Posterior cingulate gyrus (tissue), 11 donors: ENCODE results near the gene OR2AK2.
"Not testable (repeated sequence)": the region's sequence is repeated elsewhere in the genome, so short reads cannot be mapped to it uniquely, and the experiment has no call there.

Experiments used
- DNase-seq, 10 donors: peaks; one replicate each; pipeline versions ENCODE4 v3.0.0 to v3.0.0-alpha.2; 2020 to 2021; ENCODE audit warnings: mixed read lengths in 3 of 10
- intact Hi-C: fragments of 100-400 bp; cut with DNase I; formaldehyde crosslinking; loops from one replicate; pipeline ENCODE4 v1.15.1; 2023

The OR2AK2 gene, protein sequence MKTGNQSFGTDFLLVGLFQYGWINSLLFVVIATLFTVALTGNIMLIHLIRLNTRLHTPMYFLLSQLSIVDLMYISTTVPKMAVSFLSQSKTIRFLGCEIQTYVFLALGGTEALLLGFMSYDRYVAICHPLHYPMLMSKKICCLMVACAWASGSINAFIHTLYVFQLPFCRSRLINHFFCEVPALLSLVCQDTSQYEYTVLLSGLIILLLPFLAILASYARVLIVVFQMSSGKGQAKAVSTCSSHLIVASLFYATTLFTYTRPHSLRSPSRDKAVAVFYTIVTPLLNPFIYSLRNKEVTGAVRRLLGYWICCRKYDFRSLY

DNA sequence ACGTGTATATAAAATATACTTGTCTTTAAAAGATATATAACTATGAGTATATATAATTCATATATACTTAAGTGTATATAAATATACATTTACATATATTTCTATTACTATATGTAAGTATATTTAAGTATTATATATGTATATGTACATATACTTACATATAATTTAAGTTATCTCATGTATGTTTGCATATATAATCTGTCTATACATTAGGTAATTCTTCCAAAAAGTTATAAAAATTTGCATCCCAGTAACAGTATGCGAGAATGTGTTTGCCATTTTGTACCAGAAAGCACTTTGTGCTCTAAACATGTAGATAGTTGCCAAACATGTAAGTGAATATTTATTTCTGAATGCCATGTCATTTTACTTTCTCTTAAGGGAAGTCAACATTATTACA is at the start of gene OR2AK2:
TSS of gene OR2AK2 (plus strand) at position 301 of the 400 bp plus-strand sequence. CDS start 144 bp downstream, outside the sequence.
- intact Hi-C loops, result no loop called here
- DNase-seq, result no peak

DNA sequence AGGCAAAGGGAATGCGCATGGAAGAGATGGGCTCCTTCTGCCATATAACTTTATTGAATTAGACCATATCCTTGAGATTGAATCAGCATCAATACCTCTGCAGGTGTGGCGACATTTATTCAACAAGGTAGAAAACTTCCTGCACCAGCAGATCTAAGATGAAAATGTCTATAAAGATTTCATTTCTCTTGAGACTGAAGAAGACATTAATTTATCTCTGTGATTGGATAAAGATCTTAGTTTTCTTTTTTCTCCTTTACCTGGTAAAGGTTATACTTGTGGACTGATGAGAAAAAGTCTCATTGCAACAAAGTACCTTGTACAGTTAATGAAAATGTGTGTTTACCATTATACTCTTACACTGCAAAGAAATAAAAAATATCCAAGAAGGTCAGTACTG is 45.1 kb upstream of the OR2AK2 start, which contains the start of gene OR2T8:
TSS of gene OR2T8 (plus strand) at position 301 of the 400 bp plus-strand sequence. CDS start 766 bp downstream, outside the sequence.
- intact Hi-C loops, result no loop called here
- DNase-seq, result no peak

DNA sequence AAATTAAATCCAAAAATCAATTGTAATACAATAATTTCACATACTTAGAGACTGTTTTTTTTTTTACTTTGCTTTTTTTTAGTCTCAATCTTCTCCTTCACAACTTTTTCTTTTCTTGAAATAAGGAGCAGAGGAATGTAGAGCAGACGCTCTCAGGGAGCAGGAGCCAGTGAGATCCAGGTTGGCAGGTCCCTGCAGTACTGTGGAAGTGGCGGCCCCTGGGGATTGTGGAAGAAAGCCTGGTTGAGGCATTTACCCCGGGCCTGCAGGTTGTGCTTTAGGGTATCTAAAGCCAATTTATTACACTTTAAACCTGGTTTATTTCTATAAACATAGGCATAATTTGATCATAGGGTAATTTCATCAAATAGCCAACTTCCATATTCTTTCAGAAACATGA is 41.1 kb upstream of the OR2AK2 start:
- intact Hi-C loops, result no loop called here
- DNase-seq, result peak in 1 of 10 donors; percentile 43

DNA sequence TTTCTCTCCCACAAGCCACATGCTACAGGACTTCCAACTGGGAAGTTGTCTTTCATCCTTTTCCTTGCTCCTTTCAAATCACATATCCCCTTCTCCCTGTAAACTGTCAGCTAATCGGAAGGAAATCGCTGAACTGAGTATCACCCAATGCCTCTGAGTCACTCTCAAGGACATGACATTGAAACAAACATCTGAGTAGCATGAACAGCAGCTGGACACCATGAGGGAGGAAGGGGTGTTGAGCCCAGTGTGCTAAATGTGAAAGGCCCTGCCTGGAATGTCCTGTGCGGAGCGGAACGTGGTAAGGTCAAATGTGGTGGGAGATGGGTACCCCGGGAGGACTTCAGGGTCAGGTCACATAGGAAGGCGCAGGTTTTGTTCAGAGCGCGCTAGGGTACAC is 40.2 kb upstream of the OR2AK2 start, which contains the start of gene OR2AJ1:
TSS of gene OR2AJ1 (plus strand) at position 22 of the 400 bp plus-strand sequence. CDS start 8,880 bp downstream, outside the sequence.
- no peak for DNase-seq
- intact Hi-C loops, result no loop called here

DNA sequence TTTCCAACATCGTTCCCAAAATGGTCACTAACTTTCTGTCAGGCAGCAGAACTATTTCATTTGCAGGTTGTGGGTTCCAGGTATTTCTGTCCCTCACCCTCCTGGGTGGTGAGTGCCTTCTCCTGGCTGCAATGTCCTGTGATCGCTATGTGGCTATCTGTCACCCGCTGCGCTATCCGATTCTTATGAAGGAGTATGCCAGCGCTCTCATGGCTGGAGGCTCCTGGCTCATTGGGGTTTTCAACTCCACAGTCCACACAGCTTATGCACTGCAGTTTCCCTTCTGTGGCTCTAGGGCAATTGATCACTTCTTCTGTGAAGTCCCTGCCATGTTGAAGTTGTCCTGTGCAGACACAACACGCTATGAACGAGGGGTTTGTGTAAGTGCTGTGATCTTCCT is 31.0 kb upstream of the OR2AK2 start:
- no peak for DNase-seq
- intact Hi-C loops, result no loop called here

DNA sequence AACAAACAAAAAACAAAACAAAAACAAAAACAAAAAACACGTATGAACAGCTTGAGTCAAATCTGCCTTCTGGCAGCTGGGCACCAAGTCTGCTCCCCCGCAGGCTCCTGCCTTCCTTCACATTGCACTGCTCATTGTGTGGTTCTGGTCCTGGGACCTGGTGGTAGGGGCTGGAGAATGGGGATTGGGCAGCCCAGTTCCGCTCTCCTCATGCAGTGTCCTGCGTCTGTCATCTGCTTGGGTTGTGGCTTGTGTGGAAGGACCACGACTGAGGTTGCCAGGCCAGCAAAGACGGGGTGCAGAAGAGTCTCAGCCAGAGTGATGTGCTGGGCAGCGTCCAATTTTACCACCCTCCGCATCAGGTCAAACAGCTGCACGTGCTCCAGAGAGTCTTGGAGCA is 29.3 kb upstream of the OR2AK2 start:
- intact Hi-C loops, result no loop called here
- peak in 1 of 10 donors; percentile 71 for DNase-seq

DNA sequence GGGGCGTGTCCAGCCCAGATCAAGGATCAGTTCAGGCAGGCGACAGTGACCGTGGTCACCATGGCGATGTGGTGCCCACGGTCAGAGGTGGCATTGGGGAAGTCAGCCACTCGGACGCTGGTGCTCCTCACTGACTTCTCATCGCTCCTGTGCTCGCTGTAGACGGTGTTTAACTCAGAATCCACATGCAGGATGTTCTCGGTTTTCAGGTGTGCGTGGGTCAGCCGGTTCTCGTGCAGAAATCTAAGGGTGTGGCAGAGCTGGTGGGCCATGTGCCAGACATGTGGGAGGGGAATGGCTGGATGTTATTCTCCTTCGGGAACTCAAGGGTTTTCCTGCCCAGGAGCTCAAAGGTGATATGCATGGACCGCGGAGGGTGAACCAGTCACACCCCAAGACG is 28.6 kb upstream of the OR2AK2 start:
- intact Hi-C loops, result no loop called here
- no peak for DNase-seq

DNA sequence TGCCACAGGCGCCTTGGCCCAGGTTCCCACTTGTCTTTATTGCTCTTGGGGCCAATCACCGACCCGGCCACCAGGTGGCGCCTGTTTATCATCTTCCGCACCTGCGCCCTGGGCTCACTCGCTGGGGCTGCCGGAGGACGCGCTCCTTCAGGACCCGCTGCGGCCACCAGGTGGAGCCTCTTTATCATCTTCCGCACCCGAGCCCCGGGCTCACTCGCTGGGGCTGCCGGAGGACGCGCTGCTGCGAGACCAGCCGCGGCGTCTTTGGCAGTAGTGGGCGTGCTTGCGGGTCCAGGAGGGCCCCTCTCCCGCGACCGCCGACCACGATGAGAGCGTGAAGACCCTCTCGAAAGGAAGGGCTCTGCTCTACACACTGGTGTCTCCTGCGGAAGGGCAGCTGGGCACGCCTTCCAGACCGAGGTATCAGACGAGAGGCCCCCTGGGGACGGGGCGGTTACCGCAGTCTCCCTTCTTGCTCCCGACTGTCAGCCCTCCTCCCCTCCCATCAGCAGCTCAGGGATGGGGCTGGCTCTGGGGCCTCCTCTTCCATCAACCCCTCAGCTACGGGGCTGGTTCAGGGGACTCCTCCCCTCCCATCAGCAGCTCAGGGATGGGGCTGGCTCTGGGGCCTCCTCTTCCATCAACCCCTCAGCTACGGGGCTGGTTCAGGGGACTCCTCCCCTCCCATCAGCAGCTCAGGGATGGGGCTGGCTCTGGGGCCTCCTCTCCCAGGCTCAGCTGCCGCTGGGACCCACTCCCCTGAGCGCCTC is 27.9 kb upstream of the OR2AK2 start:
- DNase-seq, result peak; percentile 71 to 96 (median 81)
- intact Hi-C loops, result not testable (repeated sequence)

DNA sequence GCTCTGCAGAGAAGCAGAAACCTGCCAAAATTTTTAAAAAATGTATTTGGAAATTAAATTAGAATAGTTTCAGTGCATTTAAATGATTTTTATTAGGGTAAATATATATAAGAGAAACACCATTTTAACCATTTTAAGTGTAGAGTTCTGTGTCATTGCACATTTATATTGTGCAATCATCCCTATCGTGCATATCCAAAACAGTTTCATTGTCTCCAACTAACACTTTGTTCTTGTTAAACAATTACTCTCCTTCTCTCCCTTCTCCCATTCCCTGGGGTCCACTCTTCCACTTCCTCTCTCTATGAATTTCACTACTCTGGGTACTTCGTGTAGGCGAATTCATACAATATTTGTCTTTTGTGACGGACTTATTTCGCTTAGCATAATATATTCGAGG is 22.4 kb upstream of the OR2AK2 start:
- intact Hi-C loops, result no loop called here
- no peak for DNase-seq

DNA sequence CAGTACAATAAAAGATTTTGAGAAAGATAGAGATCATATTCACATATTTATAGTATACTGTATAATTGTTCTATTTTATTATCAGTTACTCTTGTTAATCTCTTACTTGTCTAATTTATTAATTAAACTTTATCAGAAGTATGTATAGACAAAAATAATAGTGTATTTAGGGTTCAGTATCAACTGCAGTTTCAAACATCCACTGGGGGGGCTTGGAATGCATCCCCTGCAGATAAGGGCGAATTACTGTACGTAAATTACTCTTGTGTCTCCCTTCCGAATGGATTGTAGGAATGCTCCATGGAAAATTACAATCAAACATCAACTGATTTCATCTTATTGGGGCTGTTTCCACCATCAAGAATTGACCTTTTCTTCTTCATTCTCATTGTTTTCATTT is 16.5 kb upstream of the OR2AK2 start, which contains the start of gene OR2L8:
TSS of gene OR2L8 (plus strand) at position 301 of the 400 bp plus-strand sequence. CDS start at position 301, 0 bp downstream.
- intact Hi-C loops, result no loop called here
- no peak for DNase-seq

DNA sequence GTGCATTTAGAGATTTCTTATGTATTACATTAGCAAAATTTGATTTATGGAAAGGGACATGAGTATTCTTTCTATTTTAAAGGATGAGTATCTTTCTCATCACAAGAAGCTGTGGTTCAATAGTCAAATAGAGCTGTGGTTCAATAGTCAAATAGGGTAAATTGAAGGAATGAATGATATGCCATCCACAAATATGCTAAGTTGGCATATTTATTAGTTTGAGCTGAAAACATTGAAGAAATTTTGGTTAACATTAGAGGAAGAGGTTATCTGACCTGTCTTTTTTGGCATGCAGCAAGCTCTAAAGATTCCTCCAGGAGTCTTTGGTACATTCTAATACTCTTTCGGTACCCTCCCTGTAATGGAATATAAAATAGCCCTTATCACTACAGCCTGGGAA is 11.6 kb upstream of the OR2AK2 start:
- no peak for DNase-seq
- intact Hi-C loops, result no loop called here

DNA sequence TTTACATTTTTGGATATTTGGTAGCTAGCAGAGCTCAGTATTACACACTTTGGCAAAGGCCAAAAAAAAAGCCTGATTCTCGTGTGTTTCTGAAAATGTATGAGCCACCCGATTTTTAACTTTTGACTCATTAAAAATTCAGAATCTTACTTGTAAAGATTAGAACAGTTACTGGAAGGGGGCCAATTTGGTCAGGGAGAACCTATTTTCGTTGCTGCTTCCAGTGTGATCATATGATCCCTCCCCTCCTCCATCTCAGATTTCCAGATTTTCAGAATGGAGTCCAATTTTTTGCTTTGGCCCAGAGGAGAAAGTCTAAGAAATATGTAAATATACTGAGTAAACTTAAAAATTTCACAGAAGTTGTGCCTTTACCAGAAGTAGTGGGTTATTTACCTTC is 3.2 kb upstream of the OR2AK2 start:
- DNase-seq, result no peak
- intact Hi-C loops, result no loop called here

DNA sequence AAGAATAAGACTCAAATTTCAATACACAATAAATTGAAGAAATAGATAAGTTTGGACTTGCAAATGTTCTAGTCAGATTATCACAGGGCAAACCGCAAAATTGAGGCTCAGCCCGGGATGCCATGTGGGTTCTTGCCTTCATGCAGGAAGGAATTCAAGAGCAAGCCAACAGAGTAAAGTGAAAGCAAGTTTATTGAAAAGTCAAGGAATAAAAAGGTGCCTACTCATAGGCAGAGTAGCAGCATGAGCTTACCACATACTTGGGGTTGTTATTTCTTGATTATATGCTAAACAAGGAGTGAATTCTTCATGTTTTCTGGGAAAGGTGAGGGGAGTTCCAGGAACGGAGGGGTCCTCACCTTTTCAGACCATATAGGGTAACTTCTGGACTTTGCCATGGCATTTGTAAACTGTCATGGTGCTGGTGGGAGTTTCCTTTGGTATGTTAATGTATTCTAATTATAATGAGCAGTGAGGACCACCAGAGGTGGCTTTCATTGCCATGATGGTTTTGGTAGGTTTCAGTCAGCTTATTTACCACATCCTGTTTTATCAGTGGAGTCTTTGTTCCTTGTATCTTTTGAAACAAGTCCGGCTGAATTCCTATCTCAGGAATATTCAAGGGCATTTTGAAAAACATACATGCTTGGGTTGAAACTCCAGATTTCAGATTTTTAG is 2.0 kb upstream of the OR2AK2 start:
- peak in 1 of 10 donors; percentile 49 for DNase-seq
- intact Hi-C loops, result no loop called here

DNA sequence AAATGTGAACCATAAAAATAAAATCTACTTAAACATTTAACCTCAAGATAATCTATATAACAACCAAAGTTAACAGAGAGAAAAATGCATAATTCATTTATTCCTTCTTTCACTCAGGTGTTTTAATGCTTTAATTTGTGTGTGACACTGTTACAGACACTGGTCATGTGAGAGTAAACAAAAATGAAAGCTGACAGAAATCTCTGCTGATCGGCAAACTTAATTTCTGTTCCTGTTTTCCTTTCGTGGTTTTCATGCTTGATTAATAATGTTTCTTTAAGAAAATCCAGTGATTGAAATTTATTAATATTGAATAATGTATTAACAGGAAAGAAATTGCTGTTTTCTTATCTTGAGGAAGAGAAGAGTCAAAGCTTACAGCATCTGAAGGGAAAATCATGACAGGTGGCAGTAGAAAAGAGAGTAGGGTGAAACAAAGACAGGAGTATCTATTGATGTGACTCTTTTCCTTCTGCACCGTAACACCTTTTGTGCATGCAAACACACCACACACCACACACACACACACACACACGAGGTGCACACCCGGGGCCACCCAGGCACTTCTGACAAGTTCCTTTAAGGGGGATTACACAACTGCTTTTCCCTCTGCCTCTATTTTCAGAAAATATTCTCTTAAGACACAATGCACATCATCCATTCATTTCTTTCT is 1.6 kb downstream of the OR2AK2 start:
- intact Hi-C loops, result no loop called here

DNA sequence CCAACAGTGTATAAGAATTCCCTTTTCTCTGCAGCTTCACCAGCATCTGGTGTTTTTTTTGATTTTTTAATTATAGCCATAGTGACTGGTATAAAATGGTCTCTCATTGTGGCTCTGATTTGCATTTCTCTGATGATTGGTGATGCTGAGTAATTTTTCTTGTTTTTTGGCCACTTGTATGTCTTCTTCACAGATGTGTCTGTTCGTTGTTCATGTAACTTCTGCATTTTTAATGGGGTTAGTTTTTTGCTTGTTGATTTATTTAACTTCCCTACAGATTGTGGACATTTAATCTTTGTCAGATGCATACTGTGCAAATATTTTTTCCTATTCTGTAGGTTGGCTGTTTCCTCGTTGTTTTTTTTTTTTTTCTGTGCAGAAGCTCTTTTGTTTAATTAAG is 28.0 kb downstream of the OR2AK2 start:
- DNase-seq, result no peak
- intact Hi-C loops, result no loop called here

More for the DNA sequence above, 1.6 kb downstream of the OR2AK2 start:
- no peak for DNase-seq

DNA sequence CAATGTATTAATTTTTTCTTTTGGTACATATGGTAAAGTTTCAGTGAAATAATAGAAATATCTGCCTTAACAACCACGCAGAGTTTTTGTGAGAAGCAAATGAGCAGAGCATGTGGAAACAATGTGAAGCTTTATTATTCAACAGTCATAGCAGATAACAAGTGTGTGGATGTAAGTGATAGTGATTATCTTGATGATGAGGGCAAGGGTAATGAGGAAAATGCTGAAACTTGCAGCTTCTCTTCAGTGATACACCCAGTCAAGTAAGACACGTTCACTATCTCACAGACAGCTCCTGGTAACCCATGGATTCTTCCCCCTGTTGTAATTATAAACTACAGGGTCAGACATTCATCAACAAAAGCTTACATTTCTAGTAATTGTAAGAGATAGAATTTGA is 33.8 kb downstream of the OR2AK2 start:
- intact Hi-C loops, result no loop called here
- DNase-seq, result no peak

DNA sequence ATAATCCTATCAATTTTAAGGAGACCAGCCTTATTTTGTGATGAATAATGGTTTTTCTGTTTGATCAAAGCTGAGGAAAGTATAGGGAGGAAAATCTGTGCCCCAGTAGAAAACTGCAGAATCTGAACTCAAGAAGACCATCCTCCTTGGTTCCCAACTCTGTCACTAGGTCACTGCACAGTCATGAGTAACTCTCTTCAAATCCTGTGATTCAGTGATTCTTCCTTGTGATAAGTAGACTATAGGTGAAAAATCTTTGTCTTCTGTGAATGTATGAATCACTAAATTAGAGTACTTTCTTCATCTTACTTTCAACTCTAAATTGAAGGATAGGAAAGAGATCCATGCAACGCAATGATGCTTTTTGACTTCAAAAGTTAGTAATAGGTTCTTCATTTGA is 35.1 kb downstream of the OR2AK2 start:
- intact Hi-C loops, result no loop called here

DNA sequence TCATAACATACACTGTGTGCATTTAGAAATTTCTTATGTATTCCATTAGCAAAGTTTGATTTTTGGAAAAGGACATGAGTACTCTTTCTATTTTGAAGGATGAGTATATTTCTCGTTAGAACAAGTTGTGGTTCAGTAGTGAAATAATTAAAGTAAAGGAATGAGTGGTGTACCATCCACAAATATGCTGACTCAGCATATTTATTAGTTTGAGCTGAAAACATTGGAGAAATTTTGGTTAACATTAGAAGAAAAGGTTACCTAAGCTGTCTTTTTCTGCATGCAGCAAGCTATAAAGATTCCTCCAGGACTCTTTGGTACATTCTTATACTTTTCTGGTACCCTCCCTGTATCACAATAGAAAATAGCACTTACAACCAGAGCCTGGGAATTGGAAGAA is 42.7 kb downstream of the OR2AK2 start:
- intact Hi-C loops, result no loop called here
- no peak for DNase-seq

More for the DNA sequence above, 35.1 kb downstream of the OR2AK2 start:
- DNase-seq, result no peak

DNA sequence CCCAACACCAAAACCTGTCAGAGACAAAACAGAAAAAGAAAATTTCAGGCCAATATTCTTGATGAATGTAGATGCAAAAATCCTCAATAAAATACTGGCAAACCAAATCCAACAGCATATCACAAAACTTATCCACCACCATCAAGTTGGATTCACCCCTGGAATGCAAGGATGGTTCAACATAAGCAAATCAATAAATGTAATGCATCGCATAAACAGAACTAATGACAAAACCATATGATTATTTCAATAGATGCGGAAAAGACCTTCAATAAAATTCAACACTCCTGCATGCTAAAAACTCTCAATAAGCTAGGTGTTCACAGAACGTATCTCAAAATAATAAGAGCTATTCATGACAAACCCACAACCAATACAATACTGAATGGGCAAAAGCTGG is 44.6 kb downstream of the OR2AK2 start:
- intact Hi-C loops, result no loop called here
- no peak for DNase-seq

DNA sequence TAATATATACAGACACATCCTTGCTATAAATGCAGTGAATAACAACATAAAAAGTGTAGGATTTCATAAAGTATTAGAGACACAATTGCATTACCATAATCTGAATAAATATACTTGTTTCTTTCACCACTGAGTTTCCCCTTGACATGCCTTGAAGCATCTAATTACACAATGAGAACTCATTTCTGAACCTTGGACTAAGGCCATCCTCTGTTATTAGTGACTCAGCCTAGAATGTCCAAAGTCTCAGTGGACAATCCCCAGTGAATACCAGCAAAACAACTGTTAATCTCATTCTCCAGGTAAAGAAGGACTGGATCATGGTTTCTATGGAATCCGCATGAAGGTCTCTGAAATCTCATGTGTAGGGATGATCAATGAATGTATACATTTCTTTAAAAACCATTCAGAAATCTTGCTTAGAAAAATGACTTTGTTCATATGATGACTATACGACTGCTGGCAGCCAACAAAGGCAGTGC is 48.2 kb downstream of the OR2AK2 start, which contains the start of gene OR2L5:
TSS of gene OR2L5 (plus strand) at position 432 of the 482 bp plus-strand sequence. CDS start 8,288 bp downstream, outside the sequence.
- intact Hi-C loops, result no loop called here
- DNase-seq, result no peak
